Activated CD8-positive, alpha-beta memory T cell treated with anti-CD3 and anti-CD28 coated beads, Interleukin-2, amount 50 U/mL, for 4 hours (primary cell): ENCODE results near the gene DPM2.

ENCODE experiments used
- DNase-seq: peaks from one replicate; pipeline ENCODE4 v3.0.0-alpha.2; 2020

Gene DPM2

DNA sequence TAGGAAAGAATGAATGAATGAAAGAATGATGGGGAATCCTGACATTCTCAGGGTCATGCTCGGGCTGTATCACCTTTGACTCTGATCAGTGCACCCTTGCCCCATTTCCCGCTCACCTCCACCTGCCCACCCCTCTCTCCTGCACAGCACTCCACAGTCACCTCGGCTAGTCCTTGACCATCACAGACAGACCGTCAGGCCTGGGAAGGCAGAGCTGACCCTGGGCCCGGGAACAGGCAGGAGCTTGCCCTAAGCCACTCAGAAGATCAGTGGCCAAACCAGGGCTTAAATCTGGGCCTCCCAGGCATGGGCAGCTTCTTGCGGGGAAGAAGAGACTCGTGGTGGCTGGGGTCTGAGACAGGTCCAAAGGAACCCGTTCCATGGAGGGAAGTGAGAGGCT, 41.8 kb downstream of the DPM2 start:
- DNase-seq: no peak

- DNase-seq: no peak
Observed at GRCh38 chr9:127893392-127893791, 44.3 kb downstream of the DPM2 start.

DNA sequence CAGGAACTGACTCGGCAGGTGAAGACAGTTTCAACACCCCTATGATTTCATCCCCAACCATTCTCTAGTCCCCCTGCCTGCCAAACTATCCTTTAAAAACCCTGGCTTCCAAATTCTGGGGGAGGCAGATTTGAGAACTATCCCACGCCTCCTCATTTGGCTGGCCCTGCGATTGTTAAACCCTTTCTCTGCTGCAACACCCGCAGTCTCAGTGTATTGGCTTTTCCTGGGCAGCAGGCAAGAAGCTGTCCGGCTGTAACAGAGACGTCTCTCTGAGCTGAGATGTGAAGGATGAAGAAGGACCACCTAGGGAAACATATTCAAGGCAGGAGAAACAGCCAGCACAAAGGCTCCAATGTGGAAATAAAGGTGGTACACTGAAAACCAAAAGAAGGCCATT, 44.8 kb downstream of the DPM2 start:
- DNase-seq: no peak

- no peak for DNase-seq
Observed at GRCh38 chr9:127890053-127890452, 47.6 kb downstream of the DPM2 start.

DNA sequence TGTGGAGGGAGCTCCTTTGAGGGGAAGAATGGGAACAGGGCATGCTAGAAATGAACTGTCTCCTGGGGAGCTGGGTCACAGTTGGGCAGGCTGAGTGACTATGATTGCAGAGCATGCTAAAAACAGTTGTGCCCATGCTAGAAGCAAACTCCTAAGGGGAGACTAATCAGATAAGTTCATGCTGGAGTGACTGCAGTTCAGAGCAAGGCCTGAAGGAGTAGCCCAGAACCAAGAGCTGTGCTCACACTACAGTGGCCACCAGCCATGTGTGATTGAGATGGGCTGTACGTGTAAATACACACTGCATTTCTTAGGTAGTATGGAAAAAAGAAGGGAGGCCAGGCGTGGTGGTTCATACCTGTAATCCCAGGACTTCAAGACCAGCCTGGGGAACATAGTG, 49.9 kb downstream of the DPM2 start:
- no peak for DNase-seq

DNA sequence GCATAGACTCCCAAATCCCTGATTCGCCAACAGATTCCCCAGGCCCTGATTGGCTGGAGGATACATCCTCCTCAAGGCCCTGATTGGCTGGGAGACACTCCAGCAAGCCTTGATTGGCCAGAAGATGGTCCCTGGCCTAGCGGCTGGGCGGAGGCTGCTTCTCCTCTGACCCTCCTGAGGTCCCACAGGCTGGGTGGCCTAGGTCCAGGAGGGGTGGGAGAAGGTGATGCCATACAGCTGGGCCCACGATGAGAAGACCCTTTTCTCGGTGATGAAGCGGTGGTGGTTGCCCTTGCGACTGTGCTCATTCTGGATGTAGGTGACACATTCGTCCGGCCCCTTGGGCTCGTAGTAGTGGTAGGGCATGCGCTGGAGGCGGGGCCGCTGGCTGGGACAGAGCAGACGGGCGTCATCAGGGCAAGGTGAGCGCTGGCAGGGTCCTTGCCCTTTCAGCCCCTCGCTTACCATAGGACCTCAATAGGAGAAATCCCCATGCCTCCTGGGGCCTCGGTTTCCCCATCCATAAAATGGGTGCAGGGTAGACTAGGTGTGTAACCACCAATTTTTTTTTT, 51.2 kb downstream of the DPM2 start:
- DNase-seq: no peak

DNA sequence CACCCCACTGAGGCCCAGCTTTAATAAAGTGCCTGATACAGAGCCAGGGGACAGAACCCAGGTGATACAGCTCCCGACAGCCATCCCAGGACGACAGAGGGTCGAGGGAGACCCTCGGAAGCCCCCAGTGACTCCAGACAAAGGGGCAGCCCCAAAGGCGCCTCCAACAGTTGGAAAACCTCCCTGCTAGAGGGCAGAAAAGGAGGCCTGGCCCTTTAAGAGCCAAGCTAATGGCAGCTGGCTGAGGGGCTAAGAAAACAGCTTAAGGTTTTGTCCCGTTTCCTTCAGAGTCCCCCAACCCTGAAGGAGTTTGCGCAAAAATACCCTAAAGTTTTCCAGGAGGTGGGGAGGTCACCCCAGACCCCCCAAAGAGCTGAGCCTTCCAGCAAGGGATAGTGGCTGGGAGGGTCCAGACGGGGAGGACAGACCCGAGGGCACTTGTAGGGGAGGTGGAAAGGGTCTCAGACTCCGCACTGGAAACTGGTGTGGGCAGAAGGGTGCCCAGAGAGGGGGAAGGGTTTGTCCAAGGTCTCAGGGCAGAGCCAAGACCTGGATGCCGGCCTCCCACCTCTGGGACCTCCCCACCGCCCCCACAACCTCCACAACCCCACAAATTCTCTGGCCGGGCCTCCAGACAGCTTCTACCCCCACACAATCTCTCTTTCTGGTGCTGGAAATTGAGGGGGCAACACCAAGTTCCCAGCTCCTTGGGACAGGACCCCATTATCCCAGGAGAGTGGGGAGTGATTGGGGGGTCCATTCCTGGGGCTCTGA, 52.0 kb downstream of the DPM2 start:
- no peak for DNase-seq
